ENCODE results near the gene GSTT2B.
"Not testable (repeated sequence)": the region's sequence is repeated elsewhere in the genome, so short reads cannot be mapped to it uniquely, and the experiment has no call there.

DNA sequence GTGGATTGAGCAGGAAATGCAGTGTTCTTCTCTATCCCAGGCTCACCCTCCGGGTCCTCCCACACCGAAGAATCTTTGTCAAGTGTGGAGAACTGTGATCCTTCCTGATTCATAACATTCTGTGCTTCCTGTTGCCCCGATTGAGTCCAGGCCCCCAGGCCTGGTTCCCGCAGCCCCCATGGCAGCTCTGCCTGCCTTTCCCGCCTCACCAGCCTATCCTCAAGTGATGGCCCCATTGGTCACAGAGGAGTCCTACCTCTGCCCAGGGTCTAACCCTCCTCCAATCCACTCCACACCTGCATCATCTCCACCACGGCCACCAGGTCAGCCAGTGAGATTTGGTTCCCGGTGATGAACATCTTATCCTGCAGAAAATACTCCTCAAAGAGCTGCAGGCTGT is 38.8 kb upstream of the GSTT2B start:
- TF ChIP-seq, protein P1, sequence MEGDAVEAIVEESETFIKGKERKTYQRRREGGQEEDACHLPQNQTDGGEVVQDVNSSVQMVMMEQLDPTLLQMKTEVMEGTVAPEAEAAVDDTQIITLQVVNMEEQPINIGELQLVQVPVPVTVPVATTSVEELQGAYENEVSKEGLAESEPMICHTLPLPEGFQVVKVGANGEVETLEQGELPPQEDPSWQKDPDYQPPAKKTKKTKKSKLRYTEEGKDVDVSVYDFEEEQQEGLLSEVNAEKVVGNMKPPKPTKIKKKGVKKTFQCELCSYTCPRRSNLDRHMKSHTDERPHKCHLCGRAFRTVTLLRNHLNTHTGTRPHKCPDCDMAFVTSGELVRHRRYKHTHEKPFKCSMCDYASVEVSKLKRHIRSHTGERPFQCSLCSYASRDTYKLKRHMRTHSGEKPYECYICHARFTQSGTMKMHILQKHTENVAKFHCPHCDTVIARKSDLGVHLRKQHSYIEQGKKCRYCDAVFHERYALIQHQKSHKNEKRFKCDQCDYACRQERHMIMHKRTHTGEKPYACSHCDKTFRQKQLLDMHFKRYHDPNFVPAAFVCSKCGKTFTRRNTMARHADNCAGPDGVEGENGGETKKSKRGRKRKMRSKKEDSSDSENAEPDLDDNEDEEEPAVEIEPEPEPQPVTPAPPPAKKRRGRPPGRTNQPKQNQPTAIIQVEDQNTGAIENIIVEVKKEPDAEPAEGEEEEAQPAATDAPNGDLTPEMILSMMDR (IDR thresholded peaks at IDR 0.05; ENCODE audit: insufficient read depth, low read depth, low read length) = not testable (repeated sequence)
- not testable (repeated sequence) for TF ChIP-seq EZH2 (IDR thresholded peaks at IDR 0.05; ENCODE audit: insufficient read depth, low read length)
